Erythroblast (primary cell): ENCODE data around the gene LAMB2.

Experiments used
- GATA1 ChIP-seq: IDR thresholded peaks from 2 replicates; pipeline ENCODE4 v1.6.1; 2011; ENCODE audit warnings: low read depth, mild to moderate bottlenecking, control low read depth, low read length, moderate library complexity
- POLR2A ChIP-seq: IDR thresholded peaks from 2 replicates; pipeline ENCODE4 v1.6.1; 2011; ENCODE audit warnings: mild to moderate bottlenecking, low read length

DNA sequence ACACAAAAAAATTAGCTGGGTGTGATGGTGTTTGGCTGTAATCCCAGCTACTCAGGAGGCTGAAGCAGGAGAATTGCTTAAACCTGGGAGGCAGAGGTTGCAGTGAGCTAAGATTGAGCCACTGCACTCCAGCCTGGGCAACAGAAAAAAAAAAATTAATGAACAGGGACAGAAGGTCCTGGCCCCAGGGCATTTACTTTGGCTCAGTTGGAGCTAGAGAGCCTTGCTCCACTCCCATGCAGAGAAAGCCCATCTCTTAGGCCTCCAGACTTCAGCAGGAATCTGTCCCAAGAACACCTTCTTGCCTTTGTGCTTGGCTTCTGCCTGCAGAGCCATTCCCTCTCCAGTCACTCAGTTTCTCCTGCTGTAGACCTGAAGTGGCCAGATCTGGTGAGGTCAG, 47.3 kb upstream of the LAMB2 start:
- no peak for TF ChIP-seq POLR2A
- no peak for TF ChIP-seq GATA1
